Endothelial cell of umbilical vein (primary cell): Measurements from ENCODE around the gene MAP2K5. TPM values are rescaled to one million over a fixed set of nuclear protein-coding genes. Genes with fewer than 3 reads are reported as not detected.

Experiments used
- BruUV-seq: library from RNA; stranded (reverse); fragments of 400-500 nt; replicated peaks from 2 replicates; lab custom pipeline; 2021; lab: Mats Ljungman, UMichigan
- CTCF ChIA-PET: fragments of 300-600, 350-600 bp; sonication (Branson Sonifier 250); formaldehyde crosslinking; loops from one replicate; lab custom pipeline; 2021; ENCODE audit warnings: antibody characterized with exemption, inconsistent platforms; lab: Charles Lee
- POLR2A ChIA-PET: fragments of 300-600, 350-600 bp; sonication (Branson Sonifier 250); formaldehyde crosslinking; loops from one replicate; lab custom pipeline; 2021; ENCODE audit warnings: antibody characterized with exemption, inconsistent platforms; lab: Charles Lee
- DNase-seq: peaks from one replicate; pipeline ENCODE4 v3.0.0-alpha.2; 2011; ENCODE audit warnings: low read depth, low spot score
- FAIRE-seq: peaks from 2 replicates; lab custom pipeline; 2011; peaks lifted over from hg19 to GRCh38; lab: Jason Lieb, UNC
- H2AFZ ChIP-seq: 2 replicates; pipeline ENCODE4 v1.6.0; 2012; ENCODE audit warnings: low read depth, low read length, control low read depth, inconsistent platforms
- H3K27ac ChIP-seq: 2 replicates; pipeline ENCODE4 v1.5.1; 2011; ENCODE audit warnings: low read depth, mild to moderate bottlenecking, control low read depth, low read length, moderate library complexity; ENCODE audit not compliant: insufficient read depth
- H3K27me3 ChIP-seq, 2 experiments: 2 replicates each; pipeline versions ENCODE4 v1.6.0 to v1.6.1; 2011; ENCODE audit warnings: low read length in 2 of 2, mixed read lengths in 1 of 2; ENCODE audit not compliant: control insufficient read depth in 2 of 2, insufficient read depth in 2 of 2
- H3K36me3 ChIP-seq, 2 experiments: 2 replicates in 1 of 2; 3 replicates in 1 of 2; pipeline ENCODE4 v1.5.1; 2011; ENCODE audit warnings: low read length in 2 of 2, mild to moderate bottlenecking in 1 of 2, moderate library complexity in 1 of 2; ENCODE audit not compliant: control insufficient read depth in 2 of 2, insufficient read depth in 2 of 2; ENCODE audit errors: extremely low read depth in 1 of 2
- H3K4me1 ChIP-seq: 3 replicates; pipeline ENCODE4 v1.5.1; 2011; ENCODE audit warnings: mild to moderate bottlenecking, low read length; ENCODE audit not compliant: control insufficient read depth, insufficient read depth; ENCODE audit errors: extremely low read depth
- H3K4me2 ChIP-seq: 2 replicates; pipeline ENCODE4 v1.6.1; 2011; ENCODE audit warnings: low read length, control low read depth, mixed read lengths; ENCODE audit not compliant: insufficient read depth
- H3K4me3 ChIP-seq, 3 experiments: fragments of 200-600 bp in 1 of 3; sonication (generic), shearing (Covaris generic) in 1 of 3; replicated peaks in 1 of 3; 2 replicates each; pipeline ENCODE4 v1.5.1; 2011 to 2016; ENCODE audit warnings: control low read depth in 3 of 3, low read length in 3 of 3, mild to moderate bottlenecking in 2 of 3, inconsistent platforms in 1 of 3, low read depth in 1 of 3, moderate library complexity in 1 of 3; ENCODE audit not compliant: insufficient read depth in 1 of 3
- H3K79me2 ChIP-seq: 2 replicates; pipeline ENCODE4 v1.6.0; 2012; ENCODE audit warnings: low read length, inconsistent platforms; ENCODE audit not compliant: control insufficient read depth, insufficient read depth
- H3K9ac ChIP-seq: replicated peaks from 2 replicates; pipeline ENCODE3; 2011; ENCODE audit warnings: low read length, control low read depth; ENCODE audit not compliant: insufficient read depth; ENCODE audit errors: extremely low read depth
- H3K9me1 ChIP-seq: replicated peaks from 3 replicates; pipeline ENCODE4 v1.6.0; 2011; ENCODE audit warnings: mild to moderate bottlenecking, low read length; ENCODE audit not compliant: control insufficient read depth, insufficient read depth; ENCODE audit errors: extremely low read depth
- H3K9me3 ChIP-seq: replicated peaks from 2 replicates; pipeline ENCODE4 v1.5.1; 2012; ENCODE audit warnings: low read length, inconsistent platforms; ENCODE audit not compliant: control insufficient read depth, insufficient read depth
- H4K20me1 ChIP-seq: replicated peaks from 2 replicates; pipeline ENCODE3; 2011; ENCODE audit warnings: mild to moderate bottlenecking, low read length; ENCODE audit not compliant: control insufficient read depth, insufficient read depth; ENCODE audit errors: extremely low read depth
- EZH2 ChIP-seq: IDR thresholded peaks from 2 replicates; pipeline ENCODE4 v1.6.1; 2012; ENCODE audit warnings: borderline replicate concordance, low read depth, mild to moderate bottlenecking, moderate library complexity, low read length, inconsistent platforms; ENCODE audit not compliant: severe bottlenecking
- FOS ChIP-seq: IDR thresholded peaks from 2 replicates; pipeline ENCODE4 v1.6.1; 2011; ENCODE audit warnings: mild to moderate bottlenecking, low read length, moderate library complexity, borderline replicate concordance; ENCODE audit not compliant: insufficient read depth
- GATA2 ChIP-seq: IDR thresholded peaks from 2 replicates; pipeline ENCODE4 v1.7.0; 2011; ENCODE audit warnings: low read depth, mild to moderate bottlenecking, moderate library complexity, mixed read lengths, low read length; ENCODE audit not compliant: insufficient read length, insufficient read depth
- MAX ChIP-seq: IDR thresholded peaks from 2 replicates; pipeline ENCODE4 v1.6.1; 2011; ENCODE audit not compliant: insufficient read depth, insufficient read length
- MYC ChIP-seq: IDR thresholded peaks from one replicate; pipeline ENCODE4 v1.6.1; 2011; ENCODE audit warnings: mild to moderate bottlenecking, low read depth, low read length
- POLR2AphosphoS5 ChIP-seq: IDR thresholded peaks from 2 replicates; pipeline ENCODE4 v1.6.1; 2012; ENCODE audit warnings: low read depth, mild to moderate bottlenecking, control low read depth, low read length, moderate library complexity; ENCODE audit not compliant: insufficient read depth
- dilution Hi-C: fragments of 300-500 bp; cut with MboI; formaldehyde crosslinking; loops from one replicate; pipeline ENCODE4 v1.15.0; 2019; ENCODE audit warnings: low sequenced_read_pairs; ENCODE audit not compliant: extremely low pct_ligation_motif_present
- intact Hi-C: fragments of 100-400 bp; cut with micrococcal nuclease; formaldehyde crosslinking; loops from one replicate; pipeline ENCODE4 v1.10.0; 2022
- polyA plus RNA-seq, 4 experiments: library from polyadenylated mRNA; depleted of rRNA in 3 of 4; stranded (reverse) in 3 of 4; unstranded in 1 of 4; fragments of >200 nt; gene quantifications; 2 replicates each; pipeline versions ENCODE4 v1.2.1 to v1.2.3, GENCODE V29; 2011 to 2012; ENCODE audit warnings: missing spikeins in 1 of 4
- total RNA-seq: library from RNA; stranded (reverse); gene quantifications from 2 replicates; pipeline ENCODE4 v1.2.3, GENCODE V29; 2021

Gene MAP2K5
- total and polyA plus RNA-seq, 2 donors (not counting 3 experiments of a cell fraction or from before 2014, with no cell fraction given): 4.9 to 24.7 TPM

GRCh38 chr15:67783303-67783702, 240.8 kb downstream of the MAP2K5 start:
- no peak overlapping the region for H3K4me3 ChIP-seq
- no peaks in the 10 kb centered on the region for H3K27me3 ChIP-seq
- BruUV-seq: no TSS peak
- H3K4me2 ChIP-seq: no peak overlapping the region
- DNase-seq: no peak
- ChIA-PET POLR2A (no interaction called here), CTCF (no interaction called here)
- no peak overlapping the region for H3K9ac ChIP-seq
- no peak for FAIRE-seq
- intact Hi-C loops (no loop called here), dilution Hi-C loops (no loop called here)
- no peaks in the 10 kb centered on the region for H3K4me1 ChIP-seq
- H3K36me3 ChIP-seq: peaks cover 0 to 5% of the 10 kb centered on the region in 2 experiments
- H2AFZ ChIP-seq: no peak overlapping the region
- TF ChIP-seq MAX (no peak), EZH2 (no peak), MYC (no peak)
- H4K20me1 ChIP-seq: no peaks in the 10 kb centered on the region
- H3K79me2 ChIP-seq: no peaks in the 10 kb centered on the region
- no peaks in the 10 kb centered on the region for H3K9me3 ChIP-seq
- H3K9me1 ChIP-seq: no peaks in the 10 kb centered on the region
- H3K27ac ChIP-seq: no peak overlapping the region

DNA sequence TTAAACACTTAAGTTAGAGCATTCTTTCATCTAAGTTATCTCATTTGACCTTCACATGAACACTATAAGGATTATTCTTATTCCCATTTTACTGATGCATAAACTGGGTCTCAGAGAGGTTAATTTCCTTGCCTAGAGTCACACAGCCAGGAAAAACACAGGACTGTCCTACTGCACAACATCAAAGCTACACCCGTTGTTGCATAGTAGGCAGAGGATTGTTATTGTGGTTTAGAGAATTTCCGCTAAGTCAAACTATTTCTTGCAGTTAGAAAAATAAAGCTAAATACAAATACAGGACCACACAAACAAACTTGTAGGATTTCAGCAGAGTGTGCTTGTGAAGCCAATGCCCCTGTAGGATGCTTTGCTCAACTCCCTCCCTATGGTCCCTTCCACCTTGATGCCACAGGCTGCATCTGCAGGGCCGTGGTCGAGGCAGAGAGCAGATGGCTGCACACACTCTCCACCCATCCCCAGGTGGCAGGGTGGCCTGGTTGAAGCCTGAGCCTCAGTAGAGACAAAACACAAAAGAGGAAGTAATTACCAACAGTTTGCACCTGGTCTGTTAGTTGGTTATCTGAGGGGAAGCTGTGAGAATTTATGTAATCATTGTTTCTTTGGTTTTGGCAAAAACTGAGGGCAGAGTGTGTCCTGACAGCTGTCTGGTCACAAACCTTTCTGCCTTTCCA, 241.7 kb downstream of the MAP2K5 start:
- H3K4me3 ChIP-seq: no peak overlapping the region
- intact Hi-C loops: no loop called here
- H3K27ac ChIP-seq: no peak overlapping the region
- no peak for DNase-seq
- no peak overlapping the region for H2AFZ ChIP-seq
- dilution Hi-C loops: no loop called here
- H3K79me2 ChIP-seq: no peaks in the 10 kb centered on the region
- POLR2A ChIA-PET: no interaction called here
- CTCF ChIA-PET: interaction anchor here (0.8 kb wide), 1 partner anchor 33 kb away, joined by 3 read pairs; no protein-coding TSS in a partner anchor
- no peaks in the 10 kb centered on the region for H3K4me1 ChIP-seq
- H3K27me3 ChIP-seq: no peaks in the 10 kb centered on the region
- no TSS peak for BruUV-seq
- no peaks in the 10 kb centered on the region for H3K9me1 ChIP-seq
- no peaks in the 10 kb centered on the region for H4K20me1 ChIP-seq
- no peak for FAIRE-seq
- H3K4me2 ChIP-seq: no peak overlapping the region
- H3K36me3 ChIP-seq: peaks cover 0 to 5% of the 10 kb centered on the region in 2 experiments
- no peaks in the 10 kb centered on the region for H3K9me3 ChIP-seq
- H3K9ac ChIP-seq: no peak overlapping the region
- TF ChIP-seq EZH2 (no peak), POLR2AphosphoS5 (no peak), GATA2 (no peak), FOS (no peak)
